Measurements from ENCODE around the gene SMIM28.
A peak's percentile ranks its signal among the peaks of the same experiment; 100 is the strongest.

SMIM28 gene

GRCh38 chr6:138421089-138421488 lies 43.4 kb downstream of the SMIM28 start:
- TF ChIP-seq, protein P1, sequence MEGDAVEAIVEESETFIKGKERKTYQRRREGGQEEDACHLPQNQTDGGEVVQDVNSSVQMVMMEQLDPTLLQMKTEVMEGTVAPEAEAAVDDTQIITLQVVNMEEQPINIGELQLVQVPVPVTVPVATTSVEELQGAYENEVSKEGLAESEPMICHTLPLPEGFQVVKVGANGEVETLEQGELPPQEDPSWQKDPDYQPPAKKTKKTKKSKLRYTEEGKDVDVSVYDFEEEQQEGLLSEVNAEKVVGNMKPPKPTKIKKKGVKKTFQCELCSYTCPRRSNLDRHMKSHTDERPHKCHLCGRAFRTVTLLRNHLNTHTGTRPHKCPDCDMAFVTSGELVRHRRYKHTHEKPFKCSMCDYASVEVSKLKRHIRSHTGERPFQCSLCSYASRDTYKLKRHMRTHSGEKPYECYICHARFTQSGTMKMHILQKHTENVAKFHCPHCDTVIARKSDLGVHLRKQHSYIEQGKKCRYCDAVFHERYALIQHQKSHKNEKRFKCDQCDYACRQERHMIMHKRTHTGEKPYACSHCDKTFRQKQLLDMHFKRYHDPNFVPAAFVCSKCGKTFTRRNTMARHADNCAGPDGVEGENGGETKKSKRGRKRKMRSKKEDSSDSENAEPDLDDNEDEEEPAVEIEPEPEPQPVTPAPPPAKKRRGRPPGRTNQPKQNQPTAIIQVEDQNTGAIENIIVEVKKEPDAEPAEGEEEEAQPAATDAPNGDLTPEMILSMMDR (IDR thresholded peaks at IDR 0.05), result no peak

DNA sequence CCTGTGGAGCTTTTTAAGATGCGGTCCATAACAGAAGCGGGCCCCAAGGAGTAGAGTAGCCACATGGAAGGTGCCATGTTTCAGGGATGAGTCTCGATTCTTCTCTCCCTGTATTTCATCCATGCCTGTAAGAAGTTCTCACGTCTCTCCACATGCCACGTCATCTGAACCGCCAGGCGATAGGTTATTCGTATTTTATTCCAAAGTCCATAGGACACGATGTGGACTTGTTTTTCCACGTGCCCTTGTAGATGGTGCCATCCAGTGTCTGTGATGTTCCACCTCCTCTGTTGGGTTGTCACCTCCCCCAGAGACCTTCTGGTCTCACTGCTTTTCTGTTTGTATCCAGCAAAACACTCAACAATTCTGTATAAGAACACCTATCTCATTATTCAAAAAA lies 43.9 kb downstream of the SMIM28 start:
- TF ChIP-seq, protein P1 (IDR thresholded peaks at IDR 0.05), result no peak

GRCh38 chr6:138422861-138423260 lies 45.2 kb downstream of the SMIM28 start:
- TF ChIP-seq, protein P1 (IDR thresholded peaks at IDR 0.05), result no peak

- TF ChIP-seq, protein P1 (IDR thresholded peaks at IDR 0.05), result no peak
These were observed 46.5 kb downstream of the SMIM28 start for GRCh38 chr6:138424004-138424904.

DNA sequence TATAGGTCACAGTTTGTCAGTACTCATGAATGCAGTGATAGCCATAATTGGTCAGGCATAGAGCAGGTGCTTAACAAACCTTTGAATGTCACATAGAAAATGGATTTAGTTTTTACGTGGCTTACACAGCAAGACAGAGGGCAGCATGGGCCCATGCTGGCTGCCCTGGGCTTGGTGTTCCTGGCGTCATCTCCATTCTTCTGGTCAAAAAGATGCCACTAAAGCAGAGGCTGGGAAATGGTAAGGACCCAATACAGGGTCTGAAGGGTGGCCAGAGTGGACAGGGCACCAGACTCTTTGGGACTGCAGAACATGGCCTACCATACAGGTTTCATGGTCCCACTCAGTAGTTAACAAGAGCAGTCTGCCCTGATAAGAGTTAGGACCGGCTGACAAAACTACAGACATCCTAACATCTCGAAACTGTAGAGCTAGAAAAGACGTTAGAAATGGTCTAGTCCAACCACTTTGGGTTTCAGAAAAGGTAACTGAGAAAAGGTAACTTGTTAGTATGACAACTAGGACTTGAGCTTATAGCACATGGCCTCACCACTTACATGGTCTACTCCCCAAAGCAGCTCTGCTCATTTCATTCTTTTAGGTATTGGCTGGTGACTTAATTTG lies 48.9 kb downstream of the SMIM28 start:
- TF ChIP-seq, protein P1 (IDR thresholded peaks at IDR 0.05), result no peak

- TF ChIP-seq, protein P1 (IDR thresholded peaks at IDR 0.05), result no peak
These were observed 50.0 kb downstream of the SMIM28 start for GRCh38 chr6:138427701-138428100.

DNA sequence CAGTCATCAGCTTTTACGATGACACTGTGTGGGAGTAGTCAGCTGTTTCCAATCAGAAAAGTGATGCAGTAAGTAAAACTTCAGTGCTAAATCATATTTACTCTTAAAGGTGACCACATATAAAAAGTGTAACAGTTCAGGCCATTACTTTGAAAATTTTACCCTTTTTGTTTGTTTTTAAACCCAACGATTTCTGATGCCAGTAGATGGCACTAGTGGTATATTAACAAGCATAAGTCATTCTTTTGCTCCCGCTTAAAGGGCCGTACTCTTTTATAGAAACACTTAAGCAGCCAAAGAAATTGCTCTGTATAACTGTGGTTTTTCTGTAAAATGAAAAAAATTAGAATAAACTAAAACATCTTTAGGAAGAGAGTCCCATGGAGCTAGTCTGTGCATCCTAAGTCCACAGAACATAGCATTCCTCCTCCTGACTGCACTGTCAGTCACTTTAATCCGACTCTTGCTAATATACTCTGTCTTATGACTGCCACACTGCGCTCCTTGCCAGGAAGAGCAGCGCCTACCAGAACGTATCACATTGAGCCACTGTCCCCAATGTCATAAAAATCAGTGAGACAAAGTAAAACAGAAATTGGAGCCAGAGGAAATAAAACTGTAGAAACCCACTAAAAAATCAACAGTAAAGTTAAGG lies 51.4 kb downstream of the SMIM28 start:
- TF ChIP-seq, protein P1 (IDR thresholded peaks at IDR 0.05), result peak; percentile 66
